Mesenteric fat pad (tissue), 1 donor: ENCODE data around the gene ROBO2. TPM values are rescaled to one million over a fixed set of nuclear protein-coding genes. Genes with fewer than 3 reads are reported as not detected.

Experiments
- DNase-seq: peaks from one replicate; pipeline ENCODE4 v3.0.0-alpha.2; 2020; ENCODE audit warnings: low spot score
- total RNA-seq: library from RNA; stranded (reverse); fragmentation: NEBNext Ultra II Directional; extraction: Animal tissue kit (Norgen Biotek cat#: 25700); gene quantifications from one replicate; pipeline ENCODE4 v1.2.1, GENCODE V29; 2021
- donor health status: DM: yes; HTN: yes; CAD: no.

Gene ROBO2
- total RNA-seq, 1 donor from 2014 or later: 1.8 TPM

GRCh38 chr3:77186319-77186718 is 146.4 kb downstream of the ROBO2 start:
- no peak for DNase-seq

GRCh38 chr3:77186728-77187127 is 146.8 kb downstream of the ROBO2 start:
- no peak for DNase-seq

GRCh38 chr3:77188210-77188609 is 148.3 kb downstream of the ROBO2 start:
- no peak for DNase-seq

- no peak for DNase-seq
Measured at GRCh38 chr3:77189258-77189657, 149.4 kb downstream of the ROBO2 start.

GRCh38 chr3:77189684-77190083 is 149.8 kb downstream of the ROBO2 start:
- no peak for DNase-seq

- DNase-seq: no peak
Measured at GRCh38 chr3:77190374-77190773, 150.5 kb downstream of the ROBO2 start.

GRCh38 chr3:77191014-77191413 is 151.1 kb downstream of the ROBO2 start:
- DNase-seq: no peak

- DNase-seq: no peak
Measured at GRCh38 chr3:77191640-77192039, 151.7 kb downstream of the ROBO2 start.

GRCh38 chr3:77195766-77196545 is 156.1 kb downstream of the ROBO2 start:
- no peak for DNase-seq

GRCh38 chr3:77197408-77197807 is 157.5 kb downstream of the ROBO2 start:
- no peak for DNase-seq

GRCh38 chr3:77203851-77204250 is 164.0 kb downstream of the ROBO2 start:
- DNase-seq: no peak

GRCh38 chr3:77204788-77205187 is 164.9 kb downstream of the ROBO2 start:
- DNase-seq: no peak

GRCh38 chr3:77207753-77208152 is 167.9 kb downstream of the ROBO2 start:
- no peak for DNase-seq

GRCh38 chr3:77222701-77223100 is 182.8 kb downstream of the ROBO2 start:
- DNase-seq: no peak

- DNase-seq: no peak
Measured at GRCh38 chr3:77227567-77227966, 187.7 kb downstream of the ROBO2 start.

- DNase-seq: no peak
Measured at GRCh38 chr3:77232557-77232956, 192.7 kb downstream of the ROBO2 start.

- no peak for DNase-seq
Measured at GRCh38 chr3:77234004-77234403, 194.1 kb downstream of the ROBO2 start.

GRCh38 chr3:77236118-77236517 is 196.2 kb downstream of the ROBO2 start:
- no peak for DNase-seq

- no peak for DNase-seq
Measured at GRCh38 chr3:77240072-77240650, 200.3 kb downstream of the ROBO2 start.

- DNase-seq: no peak
Measured at GRCh38 chr3:77242371-77242770, 202.5 kb downstream of the ROBO2 start.

- DNase-seq: no peak
Measured at GRCh38 chr3:77244981-77245380, 205.1 kb downstream of the ROBO2 start.

GRCh38 chr3:77247061-77247460 is 207.2 kb downstream of the ROBO2 start:
- no peak for DNase-seq

- no peak for DNase-seq
Measured at GRCh38 chr3:77247817-77248216, 207.9 kb downstream of the ROBO2 start.
